ENCODE data around the gene LHX3.

DNA sequence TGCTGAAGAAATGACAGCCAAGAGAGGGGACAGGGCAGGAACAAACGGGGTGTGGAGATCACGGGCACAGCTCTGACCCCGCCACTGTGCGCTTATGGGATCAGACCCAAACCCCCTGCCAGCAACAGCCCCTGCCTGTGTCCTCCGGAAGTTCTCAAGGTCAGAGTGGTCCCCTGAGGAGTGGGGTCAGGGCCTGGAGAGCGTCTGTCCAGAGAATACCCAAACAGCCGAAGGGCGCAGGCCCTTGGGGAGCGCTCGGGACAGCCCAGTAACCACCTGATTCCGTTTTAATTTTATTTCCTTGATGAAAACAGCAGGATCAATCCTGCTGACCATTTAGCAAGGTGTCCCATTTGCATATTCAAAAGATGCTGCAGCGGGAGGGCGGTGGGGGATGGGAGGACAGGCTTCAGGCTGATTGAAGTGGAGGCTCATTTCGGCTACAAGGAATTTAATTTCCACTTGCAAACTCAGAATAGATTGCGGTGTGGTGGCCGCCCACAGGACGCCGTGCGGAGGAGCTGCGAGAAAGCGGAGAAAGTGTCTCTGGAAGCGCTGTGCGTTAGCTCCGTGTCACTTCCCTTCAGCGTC, 53.6 kb downstream of the LHX3 start:
- TF ChIP-seq RAD21 (IDR thresholded peaks at IDR 0.05; ENCODE audit: low read length) (no peak), GABPA (IDR thresholded peaks at IDR 0.05; ENCODE audit: low read depth) (no peak), CHD2 (IDR thresholded peaks at IDR 0.05; ENCODE audit: low read length, partially characterized antibody) (no peak), SMC3 (IDR thresholded peaks at IDR 0.05; ENCODE audit: low read depth, low read length) (no peak), POLR2AphosphoS5 (IDR thresholded peaks at IDR 0.05; ENCODE audit: low read depth, low read length) (no peak)
- TF ChIP-seq, protein P1, sequence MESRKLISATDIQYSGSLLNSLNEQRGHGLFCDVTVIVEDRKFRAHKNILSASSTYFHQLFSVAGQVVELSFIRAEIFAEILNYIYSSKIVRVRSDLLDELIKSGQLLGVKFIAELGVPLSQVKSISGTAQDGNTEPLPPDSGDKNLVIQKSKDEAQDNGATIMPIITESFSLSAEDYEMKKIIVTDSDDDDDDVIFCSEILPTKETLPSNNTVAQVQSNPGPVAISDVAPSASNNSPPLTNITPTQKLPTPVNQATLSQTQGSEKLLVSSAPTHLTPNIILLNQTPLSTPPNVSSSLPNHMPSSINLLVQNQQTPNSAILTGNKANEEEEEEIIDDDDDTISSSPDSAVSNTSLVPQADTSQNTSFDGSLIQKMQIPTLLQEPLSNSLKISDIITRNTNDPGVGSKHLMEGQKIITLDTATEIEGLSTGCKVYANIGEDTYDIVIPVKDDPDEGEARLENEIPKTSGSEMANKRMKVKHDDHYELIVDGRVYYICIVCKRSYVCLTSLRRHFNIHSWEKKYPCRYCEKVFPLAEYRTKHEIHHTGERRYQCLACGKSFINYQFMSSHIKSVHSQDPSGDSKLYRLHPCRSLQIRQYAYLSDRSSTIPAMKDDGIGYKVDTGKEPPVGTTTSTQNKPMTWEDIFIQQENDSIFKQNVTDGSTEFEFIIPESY (IDR thresholded peaks at IDR 0.05; ENCODE audit: borderline replicate concordance, low read depth) = no peak
- TF ChIP-seq, protein P2, sequence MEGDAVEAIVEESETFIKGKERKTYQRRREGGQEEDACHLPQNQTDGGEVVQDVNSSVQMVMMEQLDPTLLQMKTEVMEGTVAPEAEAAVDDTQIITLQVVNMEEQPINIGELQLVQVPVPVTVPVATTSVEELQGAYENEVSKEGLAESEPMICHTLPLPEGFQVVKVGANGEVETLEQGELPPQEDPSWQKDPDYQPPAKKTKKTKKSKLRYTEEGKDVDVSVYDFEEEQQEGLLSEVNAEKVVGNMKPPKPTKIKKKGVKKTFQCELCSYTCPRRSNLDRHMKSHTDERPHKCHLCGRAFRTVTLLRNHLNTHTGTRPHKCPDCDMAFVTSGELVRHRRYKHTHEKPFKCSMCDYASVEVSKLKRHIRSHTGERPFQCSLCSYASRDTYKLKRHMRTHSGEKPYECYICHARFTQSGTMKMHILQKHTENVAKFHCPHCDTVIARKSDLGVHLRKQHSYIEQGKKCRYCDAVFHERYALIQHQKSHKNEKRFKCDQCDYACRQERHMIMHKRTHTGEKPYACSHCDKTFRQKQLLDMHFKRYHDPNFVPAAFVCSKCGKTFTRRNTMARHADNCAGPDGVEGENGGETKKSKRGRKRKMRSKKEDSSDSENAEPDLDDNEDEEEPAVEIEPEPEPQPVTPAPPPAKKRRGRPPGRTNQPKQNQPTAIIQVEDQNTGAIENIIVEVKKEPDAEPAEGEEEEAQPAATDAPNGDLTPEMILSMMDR (IDR thresholded peaks at IDR 0.05) = no peak
- TF ChIP-seq, protein P3, sequence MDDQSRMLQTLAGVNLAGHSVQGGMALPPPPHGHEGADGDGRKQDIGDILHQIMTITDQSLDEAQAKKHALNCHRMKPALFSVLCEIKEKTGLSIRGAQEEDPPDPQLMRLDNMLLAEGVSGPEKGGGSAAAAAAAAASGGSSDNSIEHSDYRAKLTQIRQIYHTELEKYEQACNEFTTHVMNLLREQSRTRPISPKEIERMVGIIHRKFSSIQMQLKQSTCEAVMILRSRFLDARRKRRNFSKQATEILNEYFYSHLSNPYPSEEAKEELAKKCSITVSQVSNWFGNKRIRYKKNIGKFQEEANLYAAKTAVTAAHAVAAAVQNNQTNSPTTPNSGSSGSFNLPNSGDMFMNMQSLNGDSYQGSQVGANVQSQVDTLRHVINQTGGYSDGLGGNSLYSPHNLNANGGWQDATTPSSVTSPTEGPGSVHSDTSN (IDR thresholded peaks at IDR 0.05) = no peak
